Lung (tissue), 12 donors: ENCODE results near the gene METTL1. TPM values are rescaled to one million over a fixed set of nuclear protein-coding genes. Genes with fewer than 3 reads are reported as not detected.

Experiments
- ATAC-seq: fragments of 200-7000 bp; cut with Tn5 transposase; one replicate; pipeline ENCODE4 v1.9.1; 2020; ENCODE audit warnings: moderate number of reproducible peaks; ENCODE audit not compliant: insufficient read depth, low FRiP score
- DNase-seq, 3 donors: peaks; one replicate each; pipeline ENCODE4 v3.0.0-alpha.2; 2013 to 2017
- H3K27ac ChIP-seq, 2 donors: one replicate each; pipeline ENCODE4 v1.5.1; 2013; ENCODE audit warnings: mild to moderate bottlenecking in 2 of 2, moderate library complexity in 2 of 2, control low read depth in 1 of 2, inconsistent platforms in 1 of 2, low read depth in 1 of 2, low read length in 1 of 2
- H3K27me3 ChIP-seq, 3 donors: one replicate each; pipeline ENCODE4 v1.5.1; 2013; ENCODE audit warnings: low read length in 2 of 3; ENCODE audit not compliant: control insufficient read depth in 3 of 3, insufficient read depth in 3 of 3
- H3K36me3 ChIP-seq, 4 donors: one replicate each; pipeline ENCODE4 v1.5.1; 2013; ENCODE audit warnings: low read length in 4 of 4, mild to moderate bottlenecking in 1 of 4, moderate library complexity in 1 of 4; ENCODE audit not compliant: control insufficient read depth in 4 of 4, insufficient read depth in 4 of 4
- H3K4me1 ChIP-seq, 5 donors: one replicate each; pipeline ENCODE4 v1.5.1; 2013; ENCODE audit warnings: low read length in 5 of 5, mild to moderate bottlenecking in 2 of 5, moderate library complexity in 1 of 5; ENCODE audit not compliant: control insufficient read depth in 5 of 5, insufficient read depth in 5 of 5
- H3K4me3 ChIP-seq: one replicate; pipeline ENCODE4 v1.5.1; 2013; ENCODE audit warnings: mild to moderate bottlenecking, control low read depth, moderate library complexity
- H3K9ac ChIP-seq, 2 donors: one replicate each; pipeline ENCODE4 v1.5.1; 2013; ENCODE audit warnings: low read length in 2 of 2, control low read depth in 1 of 2; ENCODE audit not compliant: insufficient read depth in 1 of 2
- H3K9me3 ChIP-seq, 4 donors: one replicate each; pipeline ENCODE4 v1.5.1; 2013; ENCODE audit warnings: low read length in 3 of 4, mild to moderate bottlenecking in 1 of 4, moderate library complexity in 1 of 4; ENCODE audit not compliant: control insufficient read depth in 4 of 4, insufficient read depth in 3 of 4
- CTCF ChIP-seq: IDR thresholded peaks from 2 replicates; pipeline ENCODE4 v1.5.1; 2012; ENCODE audit warnings: mild to moderate bottlenecking; ENCODE audit errors: control extremely low read depth, extremely low read depth
- WGBS, 2 donors: extraction: QIAGEN DNeasy Blood & Tissue Kit; methylation state at CpG; one replicate each; pipeline ENCODE4 v1.1.7; 2013; 5-methylcytosine and 5-hydroxymethylcytosine counted together
- polyA plus RNA-seq, 2 donors: library from polyadenylated mRNA; stranded (reverse); fragments of 200-250 nt; gene quantifications; one replicate each; pipeline ENCODE4 v1.2.1, GENCODE V29; 2013
- total RNA-seq, 2 donors: library from RNA; depleted of rRNA in 1 of 2; stranded (reverse); fragments of >200 nt in 1 of 2; gene quantifications; one replicate each; pipeline ENCODE4 v1.2.1, GENCODE V29; 2014 to 2021
- donor health status: control.
- donor health status: control.
- donor health status: Bipolar disorder and iron deficiency.
- donor health status: healthy.
- donor health status: DM: yes; HTN: yes; CAD: no.

The METTL1 gene
- total and polyA plus RNA-seq, 4 donors: 2.8 to 35.5 (median 31.6) TPM

- Histone ChIP-seq H3K4me1 (peaks cover 0 to 18% (median 6%) of the 10 kb centered on the region in 5 donors), H3K4me3 (no peak overlapping the region), H3K36me3 (peaks cover 9 to 33% (median 22%) of the 10 kb centered on the region in 4 donors), H3K9ac (no peak overlapping the region), H3K27ac (no peak overlapping the region), H3K27me3 (peaks cover 0 to 17% (median 14%) of the 10 kb centered on the region in 3 donors), H3K9me3 (no peaks in the 10 kb centered on the region)
- no peak for ATAC-seq
- TF ChIP-seq CTCF: no peak
- WGBS, 2 donors: 90 to 96% methylated on average over 3 of the region's 3 CpGs
- DNase-seq: no peak
Measured at GRCh38 chr12:57746025-57746424, 25.9 kb downstream of the METTL1 start.

GRCh38 chr12:57745485-57745881 is 26.4 kb downstream of the METTL1 start:
- no peak for DNase-seq
- ATAC-seq: peak; percentile 0

DNA sequence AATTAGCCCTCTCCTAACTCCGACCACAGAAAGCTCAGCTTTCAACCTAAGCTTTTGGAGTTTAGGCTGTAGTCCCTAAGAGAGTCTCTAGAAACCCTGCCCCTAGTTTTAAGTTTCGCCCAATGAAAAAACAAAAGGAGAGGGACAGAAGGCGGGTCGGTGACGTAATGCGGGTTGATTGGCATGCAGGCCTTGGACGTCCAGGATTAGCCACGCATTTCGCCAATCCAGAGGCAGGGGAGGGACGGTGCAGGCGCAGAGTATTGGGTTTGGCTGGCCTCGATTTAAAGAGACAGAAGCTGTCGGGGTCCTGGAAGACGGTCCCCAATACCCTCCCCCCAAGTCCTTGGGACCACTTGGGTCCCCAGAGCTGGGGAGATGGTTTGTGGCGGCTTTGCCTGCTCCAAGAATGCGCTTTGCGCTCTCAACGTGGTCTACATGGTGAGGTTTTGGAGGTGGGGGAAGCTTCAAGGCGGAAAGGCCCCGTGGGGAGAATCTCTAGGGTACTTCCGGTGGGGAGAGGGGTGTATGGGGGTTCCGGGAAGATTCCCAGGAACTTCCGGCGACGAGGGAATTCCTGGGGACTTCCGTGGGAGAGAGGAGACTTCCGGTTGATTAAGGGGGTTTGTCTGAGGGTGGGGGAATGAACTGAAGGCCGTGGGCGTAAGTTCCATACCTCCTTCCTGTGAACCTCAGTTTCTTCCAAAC is 27.0 kb downstream of the METTL1 start, which contains the start of gene TSPAN31:
TSS of gene TSPAN31 (plus strand) at position 263 of the 708 bp plus-strand sequence. CDS start at position 379, 116 bp downstream.
- 0% methylated on average over 29 of the region's 29 CpGs for WGBS, 2 donors
- H3K9me3 ChIP-seq: no peaks in the 10 kb centered on the region
- ATAC-seq: peak; percentile 94

More at GRCh38 chr12:57745485-57745881, 26.4 kb downstream of the METTL1 start:
- Histone ChIP-seq H3K4me3 (peak overlapping the region; percentile 81), H3K4me1 (peaks cover 0 to 14% (median 4%) of the 10 kb centered on the region in 5 donors), H3K9me3 (no peaks in the 10 kb centered on the region), H3K27me3 (peaks cover 0 to 23% (median 19%) of the 10 kb centered on the region in 3 donors), H3K9ac (peak overlapping the region; percentile 89 to 91), H3K36me3 (peaks cover 9 to 29% (median 18%) of the 10 kb centered on the region in 4 donors), H3K27ac (peak overlapping the region; percentile 86 to 97)
- WGBS, 2 donors: 40 to 41% methylated on average over 8 of the region's 8 CpGs
- TF ChIP-seq CTCF: no peak

More for the DNA sequence above, 27.0 kb downstream of the METTL1 start, which contains the start of gene TSPAN31:
- H3K4me1 ChIP-seq: peaks cover 0 to 12% (median 4%) of the 10 kb centered on the region in 5 donors
- peaks cover 0 to 27% (median 24%) of the 10 kb centered on the region in 3 donors for H3K27me3 ChIP-seq
- H3K9ac ChIP-seq: peak within 1 kb of the TSS; percentile 89 to 91
- peaks cover 9 to 25% (median 14%) of the 10 kb centered on the region in 4 donors for H3K36me3 ChIP-seq
- peak within 1 kb of the TSS; percentile 93 to 97 for H3K27ac ChIP-seq
- peak; percentile 98 to 100 (median 99) for DNase-seq
- H3K4me3 ChIP-seq: peak within 1 kb of the TSS; percentile 81
- no peak for TF ChIP-seq CTCF
